Keratinocyte (primary cell): ENCODE measurements around the gene NOS1.

ENCODE experiments used
- EZH2 ChIP-seq: IDR thresholded peaks from one replicate; pipeline ENCODE4 v1.6.1; 2012; ENCODE audit warnings: inconsistent platforms, mild to moderate bottlenecking, low read length, moderate library complexity
- TF ChIP-seq, protein P1 (sequence below), 3 experiments: IDR thresholded peaks in 1 of 3; conservative IDR thresholded peaks in 1 of 3; optimal IDR thresholded peaks in 1 of 3; 2 replicates in 2 of 3; 3 replicates in 1 of 3; pipeline versions ENCODE3 to v1.5.1; 2011; ENCODE audit warnings: low read length in 3 of 3, mild to moderate bottlenecking in 3 of 3, moderate library complexity in 2 of 3, control low read depth in 1 of 3, inconsistent platforms in 1 of 3; ENCODE audit not compliant: insufficient read depth in 2 of 3; ENCODE audit errors: extremely low read depth in 1 of 3

DNA sequence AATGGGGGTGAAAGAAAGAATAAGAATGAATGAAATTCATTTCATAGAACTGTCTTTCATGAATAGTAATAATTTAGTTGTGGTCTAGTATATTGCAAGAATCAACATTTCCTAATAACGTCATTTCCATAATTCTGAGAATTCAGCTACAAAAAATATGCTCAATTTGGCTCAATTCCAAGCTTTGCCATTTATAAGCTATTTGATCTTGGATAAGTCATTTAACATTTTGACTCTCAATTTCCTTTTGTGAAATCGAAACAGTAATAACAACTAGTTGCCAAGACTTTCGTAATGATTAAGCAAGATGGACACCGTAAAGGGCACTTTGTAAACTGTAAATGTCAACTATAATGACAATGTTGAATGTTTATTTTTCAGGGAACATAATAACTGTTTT is 18.1 kb downstream of the NOS1 start:
- TF ChIP-seq EZH2: no peak
- TF ChIP-seq, protein P1, sequence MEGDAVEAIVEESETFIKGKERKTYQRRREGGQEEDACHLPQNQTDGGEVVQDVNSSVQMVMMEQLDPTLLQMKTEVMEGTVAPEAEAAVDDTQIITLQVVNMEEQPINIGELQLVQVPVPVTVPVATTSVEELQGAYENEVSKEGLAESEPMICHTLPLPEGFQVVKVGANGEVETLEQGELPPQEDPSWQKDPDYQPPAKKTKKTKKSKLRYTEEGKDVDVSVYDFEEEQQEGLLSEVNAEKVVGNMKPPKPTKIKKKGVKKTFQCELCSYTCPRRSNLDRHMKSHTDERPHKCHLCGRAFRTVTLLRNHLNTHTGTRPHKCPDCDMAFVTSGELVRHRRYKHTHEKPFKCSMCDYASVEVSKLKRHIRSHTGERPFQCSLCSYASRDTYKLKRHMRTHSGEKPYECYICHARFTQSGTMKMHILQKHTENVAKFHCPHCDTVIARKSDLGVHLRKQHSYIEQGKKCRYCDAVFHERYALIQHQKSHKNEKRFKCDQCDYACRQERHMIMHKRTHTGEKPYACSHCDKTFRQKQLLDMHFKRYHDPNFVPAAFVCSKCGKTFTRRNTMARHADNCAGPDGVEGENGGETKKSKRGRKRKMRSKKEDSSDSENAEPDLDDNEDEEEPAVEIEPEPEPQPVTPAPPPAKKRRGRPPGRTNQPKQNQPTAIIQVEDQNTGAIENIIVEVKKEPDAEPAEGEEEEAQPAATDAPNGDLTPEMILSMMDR (optimal IDR thresholded peaks at IDR 0.05 in 1 of 3, IDR thresholded peaks at IDR 0.05 in 1 of 3, conservative IDR thresholded peaks at IDR 0.05 in 1 of 3; ENCODE audit: extremely low read depth in 1 of 3, insufficient read depth in 2 of 3, low read length in 3 of 3): no peak
